D341Med (cell line): ENCODE results near the gene LPGAT1.
"Not testable (repeated sequence)": the region's sequence is repeated elsewhere in the genome, so short reads cannot be mapped to it uniquely, and the experiment has no call there.

ENCODE experiments used
- DNase-seq: peaks from one replicate; pipeline ENCODE4 v3.0.0; 2012; ENCODE audit warnings: low spot score

The LPGAT1 gene

GRCh38 chr1:211735208-211736170 is 95.1 kb downstream of the LPGAT1 start:
- no peak for DNase-seq

DNA sequence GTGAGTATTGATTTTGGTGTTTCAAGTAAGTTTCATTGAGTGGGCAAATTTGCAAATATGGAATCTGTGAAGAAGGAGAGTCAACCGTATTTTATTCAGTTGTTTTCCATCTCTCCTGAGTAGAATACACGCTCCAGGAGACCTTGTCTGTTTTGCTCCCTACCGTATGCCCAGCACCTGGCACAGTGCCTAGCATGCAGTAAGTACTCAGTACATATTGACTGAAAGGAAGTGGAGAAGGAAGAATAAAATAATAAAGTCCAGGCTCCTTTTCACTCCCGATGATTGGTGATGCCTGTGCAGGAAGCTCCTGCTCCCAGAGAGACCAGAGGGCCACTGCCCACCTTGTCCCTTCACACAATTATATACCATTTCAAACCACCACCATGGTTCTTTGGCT is 95.8 kb downstream of the LPGAT1 start:
- DNase-seq: no peak

GRCh38 chr1:211734359-211734758 is 96.2 kb downstream of the LPGAT1 start:
- DNase-seq: no peak

- no peak for DNase-seq
These were observed 98.1 kb downstream of the LPGAT1 start for GRCh38 chr1:211732293-211732980.

DNA sequence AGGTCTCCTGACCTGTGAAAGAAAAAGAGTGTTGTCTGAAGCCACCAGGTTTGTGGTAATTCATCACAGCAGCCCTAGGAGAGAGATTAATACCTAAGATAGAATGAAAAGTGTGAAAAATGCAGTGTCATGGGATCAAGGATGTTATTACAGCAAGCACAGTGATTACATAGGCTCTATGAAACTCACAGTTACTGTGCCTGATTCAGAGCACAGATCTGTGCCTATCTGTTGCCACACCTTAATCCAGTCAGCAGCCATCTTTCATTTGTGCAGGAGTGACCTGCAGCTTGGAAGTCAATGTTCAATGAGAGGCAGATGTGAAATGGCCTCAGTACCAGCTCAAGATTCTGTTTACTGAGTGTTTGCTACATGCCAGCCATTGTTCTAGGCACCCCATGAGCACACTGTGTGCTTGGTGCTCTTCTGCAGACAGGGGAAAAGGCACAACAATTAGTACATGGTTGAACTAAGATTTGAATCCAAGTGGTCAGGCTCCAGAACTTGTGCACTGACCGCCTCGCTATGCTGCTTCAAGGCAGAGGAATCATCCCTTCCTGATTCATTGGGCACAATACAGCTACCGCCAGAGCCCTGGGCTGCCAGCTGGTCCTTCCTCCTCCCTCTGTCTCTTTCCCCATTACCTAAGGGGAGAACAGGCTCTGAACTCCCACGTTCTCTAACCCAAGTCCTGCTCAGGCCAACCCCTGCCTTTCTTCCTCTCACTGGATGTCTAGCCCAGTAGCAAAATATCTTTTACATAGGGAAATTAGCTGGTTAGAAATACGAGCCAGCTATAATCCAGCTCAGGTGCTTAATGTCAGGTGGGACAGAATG is 98.9 kb downstream of the LPGAT1 start:
- DNase-seq: no peak

- no peak for DNase-seq
These were observed 100.2 kb downstream of the LPGAT1 start for GRCh38 chr1:211730347-211730746.

DNA sequence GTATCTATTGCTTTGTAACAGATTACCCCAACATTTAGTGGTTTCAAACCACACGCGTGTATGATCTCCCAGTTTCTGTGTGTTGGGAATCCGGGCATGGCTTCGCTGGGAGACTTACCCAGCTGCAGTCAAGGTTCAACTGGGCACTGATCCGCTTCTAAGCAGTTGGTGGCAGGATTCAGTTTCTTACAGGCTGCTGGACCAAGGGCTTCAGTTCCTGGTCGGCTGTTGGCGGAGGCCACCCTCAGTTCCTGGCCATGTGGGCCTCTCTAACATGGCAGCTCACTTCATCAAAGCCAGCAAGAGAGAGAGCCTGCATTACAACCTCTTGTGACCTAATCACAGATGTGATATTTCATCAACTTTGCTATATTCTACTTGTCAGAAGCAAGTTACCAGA is 101.3 kb downstream of the LPGAT1 start:
- no peak for DNase-seq

GRCh38 chr1:211726467-211726995 is 104.0 kb downstream of the LPGAT1 start:
- no peak for DNase-seq

DNA sequence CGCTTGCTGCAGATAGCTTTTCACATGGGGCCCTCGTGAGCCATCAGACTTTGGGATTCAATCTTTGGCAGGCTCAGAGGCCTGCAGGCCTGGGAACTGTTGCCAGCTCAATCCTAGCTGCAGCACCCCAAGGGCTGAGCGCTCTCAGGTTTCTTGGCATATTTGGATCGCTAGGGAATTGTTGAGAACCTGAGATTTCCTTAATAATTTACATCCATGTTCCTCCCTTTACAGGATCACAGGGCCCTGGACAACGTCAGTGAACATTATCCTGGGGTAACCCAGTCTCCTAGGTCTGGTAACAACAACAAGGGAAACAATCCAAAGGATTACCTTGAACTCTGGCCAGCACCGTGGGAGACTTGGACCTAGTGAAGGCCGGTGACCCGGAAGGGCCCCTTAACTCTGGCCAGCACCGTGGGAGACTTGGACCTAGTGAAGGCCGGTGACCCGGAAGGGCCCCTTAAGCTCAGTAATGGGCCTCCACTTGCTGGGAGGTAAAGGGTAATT is 105.8 kb downstream of the LPGAT1 start:
- DNase-seq: no peak

DNA sequence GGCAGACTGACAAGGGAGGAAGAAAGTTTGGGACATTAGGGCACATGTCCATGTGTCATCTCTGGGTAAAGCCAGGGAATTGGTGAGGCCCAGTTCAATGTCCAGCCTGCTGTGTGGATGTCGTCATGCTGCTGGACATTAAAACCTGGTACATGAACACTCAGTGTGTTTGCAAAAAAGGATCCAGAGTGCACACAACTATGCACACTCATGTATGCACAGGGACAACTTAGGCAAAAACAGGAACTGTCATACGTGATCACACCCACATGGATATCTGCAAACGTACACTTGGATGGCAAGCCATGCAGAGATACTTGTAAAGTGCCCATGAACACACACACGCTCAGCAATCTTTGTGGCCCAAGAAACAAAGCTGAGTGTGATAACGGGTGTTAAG is 107.3 kb downstream of the LPGAT1 start:
- DNase-seq: no peak

GRCh38 chr1:211722277-211723175 is 108.0 kb downstream of the LPGAT1 start:
- DNase-seq: no peak

GRCh38 chr1:211716555-211716954 is 114.0 kb downstream of the LPGAT1 start:
- DNase-seq: not testable (repeated sequence)

DNA sequence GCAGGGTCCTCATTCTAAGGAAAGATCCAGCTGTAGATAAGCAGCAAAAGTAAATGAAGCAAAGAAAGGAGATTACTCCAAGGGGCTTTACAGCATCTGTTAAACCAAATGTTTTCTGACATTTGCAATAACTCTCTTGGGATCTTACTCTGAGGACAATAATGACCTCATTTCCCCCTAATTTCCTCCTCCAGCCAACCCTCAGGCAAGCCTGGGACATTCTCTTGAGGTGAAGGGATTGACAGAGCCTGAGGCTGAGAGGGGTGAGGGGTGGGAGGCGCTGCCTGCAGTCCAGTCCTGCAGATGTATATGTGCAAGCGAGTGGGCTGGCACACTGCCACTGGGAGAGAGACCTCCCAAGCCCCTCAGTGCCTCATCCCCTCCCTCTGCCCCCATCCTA is 114.6 kb downstream of the LPGAT1 start:
- DNase-seq: peak; percentile 76

DNA sequence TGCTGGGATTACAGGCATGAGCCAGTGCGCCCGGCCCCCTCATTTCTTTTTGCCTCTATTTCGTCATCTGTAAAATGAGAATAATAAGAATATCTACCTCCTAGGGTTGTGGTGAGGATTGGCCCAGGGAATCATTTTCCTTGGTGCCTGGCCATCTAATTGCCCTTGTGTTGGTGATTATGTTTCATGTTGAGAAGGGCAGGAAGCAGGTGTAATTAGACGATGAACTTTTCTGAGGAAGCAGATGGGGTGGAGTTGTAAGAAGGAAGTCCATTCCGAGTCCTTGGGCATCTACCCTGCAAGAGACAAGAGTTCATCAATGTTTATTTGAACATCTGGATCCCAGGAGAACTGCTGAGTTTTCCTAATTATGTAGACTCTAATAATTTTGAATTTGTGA is 116.4 kb downstream of the LPGAT1 start:
- DNase-seq: no peak

DNA sequence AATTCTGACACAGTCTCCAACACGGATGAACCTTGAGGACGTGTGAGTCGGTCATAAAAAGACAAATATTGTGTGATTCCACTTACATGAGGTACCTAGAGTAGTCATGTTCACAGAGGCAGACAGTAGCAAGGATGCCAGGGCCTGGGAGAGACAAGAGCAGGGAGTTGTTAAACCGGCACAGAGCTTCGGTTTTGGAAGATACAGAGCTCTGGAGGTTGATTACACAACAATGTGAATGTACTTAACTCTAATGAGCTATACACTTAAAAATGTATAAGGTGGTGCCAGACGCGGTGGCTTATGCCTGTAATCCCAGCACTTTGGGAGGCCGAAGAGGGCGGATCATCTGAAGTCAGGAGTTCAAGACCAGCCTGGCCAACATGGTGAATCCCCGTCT is 117.3 kb downstream of the LPGAT1 start:
- no peak for DNase-seq

DNA sequence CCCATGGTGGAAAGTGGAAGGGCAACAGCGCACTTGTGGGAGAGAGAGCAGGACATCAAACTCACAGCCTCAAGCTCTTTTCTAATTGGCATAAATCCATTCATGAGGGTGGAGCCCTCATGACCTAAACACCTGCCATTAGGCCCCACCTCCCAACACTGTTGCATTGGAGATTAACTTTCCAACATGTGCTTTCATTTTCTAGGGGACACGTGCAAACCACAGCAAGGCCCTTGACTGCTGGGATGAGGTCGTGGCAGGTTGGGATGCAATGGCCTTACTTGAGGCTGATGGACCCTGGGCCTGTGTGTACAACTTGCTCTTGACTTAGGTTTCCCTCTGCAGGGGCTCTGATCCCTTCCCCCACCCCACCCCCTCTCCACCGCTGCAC is 119.3 kb downstream of the LPGAT1 start:
- DNase-seq: no peak

DNA sequence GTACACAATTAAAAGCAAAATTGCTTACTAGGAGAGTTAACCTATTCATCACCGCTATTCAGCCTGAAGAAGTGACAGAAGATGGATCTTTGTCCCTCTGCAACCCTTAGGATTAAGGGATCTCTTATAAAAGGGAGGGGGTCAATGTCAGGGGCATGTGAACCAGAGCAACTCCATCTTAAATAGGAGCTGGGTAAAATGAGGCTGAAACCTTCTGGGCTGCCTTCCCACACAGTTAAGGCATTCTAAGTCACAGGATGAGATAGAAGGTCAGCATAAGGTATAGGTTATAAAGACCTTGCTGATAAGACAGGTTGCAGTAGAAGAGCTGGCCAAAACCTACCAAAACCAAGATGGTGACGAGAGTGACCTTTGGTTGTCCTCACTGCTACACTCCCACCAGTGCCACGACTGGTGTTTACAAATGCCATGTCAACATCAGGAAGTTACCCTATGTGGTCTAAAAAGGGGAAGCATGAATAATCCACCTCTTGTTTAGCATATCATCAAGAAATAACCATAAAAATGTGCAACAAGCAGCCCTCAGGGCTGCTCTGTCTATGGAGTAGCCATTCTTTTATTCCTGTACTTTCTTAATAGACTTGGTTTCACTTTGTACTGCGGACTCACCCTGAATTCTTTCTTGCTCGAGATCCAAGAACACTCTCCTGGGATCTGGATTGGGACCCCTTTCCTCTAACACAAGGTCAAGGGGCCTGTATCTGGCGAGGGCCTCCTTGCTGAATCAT is 119.8 kb downstream of the LPGAT1 start:
- DNase-seq: no peak

GRCh38 chr1:211708926-211709325 is 121.6 kb downstream of the LPGAT1 start:
- DNase-seq: no peak

- no peak for DNase-seq
These were observed 122.6 kb downstream of the LPGAT1 start for GRCh38 chr1:211708006-211708405.

GRCh38 chr1:211705467-211706091 is 125.0 kb downstream of the LPGAT1 start:
- no peak for DNase-seq
